ENCODE measurements around the gene OBSL1.

GRCh38 chr2:219521066-219521880, 50.1 kb downstream of the OBSL1 start:
- TF ChIP-seq FOXA1 (IDR thresholded peaks at IDR 0.05) (no peak), SUZ12 (IDR thresholded peaks at IDR 0.05) (no peak), BHLHE40 (IDR thresholded peaks at IDR 0.05; ENCODE audit: borderline replicate concordance) (no peak)
